NOMO-1 treated with DMSO at 0.1 percent for 48 hours (cell line): ENCODE data around the gene COL5A1.

Experiments used
- DNase-seq: peaks from one replicate; lab custom pipeline; 2025; ENCODE audit not compliant: unreplicated experiment; lab: John Stamatoyannopoulos, UW

The COL5A1 gene

DNA sequence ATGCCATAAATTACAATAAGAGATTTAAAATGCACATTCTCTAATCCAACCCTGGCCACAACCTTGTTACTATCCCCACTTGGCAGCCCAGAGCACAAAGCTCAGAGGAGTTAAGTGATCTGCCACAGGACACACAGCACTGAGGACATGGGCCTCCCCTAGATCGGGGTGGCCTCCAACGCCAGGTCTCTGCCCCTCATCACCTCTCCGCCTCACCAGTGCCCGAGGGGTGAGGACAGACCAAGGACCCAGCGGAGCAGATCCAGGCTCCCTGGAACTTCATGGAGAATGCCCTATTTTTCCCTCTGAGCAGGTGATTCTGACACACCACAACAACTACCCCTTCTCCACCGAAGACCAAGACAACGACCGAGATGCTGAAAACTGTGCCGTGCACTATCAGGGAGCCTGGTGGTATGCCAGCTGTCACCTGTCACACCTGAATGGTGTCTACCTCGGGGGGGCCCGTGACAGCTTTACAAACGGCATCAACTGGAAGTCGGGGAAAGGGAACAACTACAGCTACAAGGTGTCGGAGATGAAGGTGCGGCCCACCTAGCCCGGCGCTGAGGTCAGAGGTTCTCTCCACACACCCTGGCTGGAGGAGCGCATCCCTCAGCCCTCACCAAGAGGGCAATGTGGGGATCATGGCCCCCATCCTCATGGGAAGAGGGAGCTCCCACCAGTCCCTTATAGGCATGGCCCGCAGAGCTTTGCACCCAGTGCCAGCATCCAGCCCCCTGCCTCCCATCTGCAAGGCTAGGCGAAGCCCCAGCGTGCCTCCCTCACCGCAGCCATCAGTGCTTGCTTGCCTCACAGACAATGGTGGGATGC is 226.5 kb downstream of the COL5A1 start:
- DNase-seq = no peak

GRCh38 chr9:134868751-134869553 is 227.3 kb downstream of the COL5A1 start:
- DNase-seq = no peak

DNA sequence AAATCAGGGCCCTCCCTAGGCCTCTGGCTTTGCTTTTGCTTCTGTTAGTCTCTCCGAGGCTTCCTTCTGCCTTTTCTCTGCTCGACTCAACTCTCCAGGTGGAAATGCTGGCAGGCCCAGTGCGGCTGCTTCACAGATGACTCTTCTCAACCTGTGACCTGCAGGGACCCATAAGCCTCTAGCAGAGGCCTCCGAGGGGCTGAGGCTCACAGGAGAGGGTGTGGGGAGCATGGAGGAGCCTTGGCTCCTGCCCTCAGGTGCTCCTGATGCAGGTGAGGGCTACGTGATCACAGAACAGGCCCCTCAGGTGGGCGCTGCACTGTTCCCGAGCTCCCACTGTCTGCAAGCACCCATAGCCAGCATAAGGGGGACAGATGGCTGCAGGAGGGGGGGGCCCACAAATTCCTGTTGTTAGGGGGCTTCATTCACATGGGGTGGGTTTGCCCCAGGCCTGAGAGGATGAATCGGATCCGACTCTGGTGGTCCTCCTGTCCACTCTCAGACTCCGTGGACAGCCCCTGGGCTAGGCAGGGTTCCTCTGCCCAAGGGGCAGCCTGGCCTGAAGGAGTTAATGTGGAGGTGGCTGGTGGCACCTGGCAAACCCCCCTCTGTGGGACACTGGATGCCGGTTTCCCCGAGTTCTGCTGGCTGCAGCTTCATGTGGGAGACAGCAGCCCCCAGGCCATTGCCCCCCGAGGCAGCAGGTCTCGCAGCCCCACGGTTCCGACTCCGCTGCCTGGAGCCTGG is 228.1 kb downstream of the COL5A1 start:
- no peak for DNase-seq

DNA sequence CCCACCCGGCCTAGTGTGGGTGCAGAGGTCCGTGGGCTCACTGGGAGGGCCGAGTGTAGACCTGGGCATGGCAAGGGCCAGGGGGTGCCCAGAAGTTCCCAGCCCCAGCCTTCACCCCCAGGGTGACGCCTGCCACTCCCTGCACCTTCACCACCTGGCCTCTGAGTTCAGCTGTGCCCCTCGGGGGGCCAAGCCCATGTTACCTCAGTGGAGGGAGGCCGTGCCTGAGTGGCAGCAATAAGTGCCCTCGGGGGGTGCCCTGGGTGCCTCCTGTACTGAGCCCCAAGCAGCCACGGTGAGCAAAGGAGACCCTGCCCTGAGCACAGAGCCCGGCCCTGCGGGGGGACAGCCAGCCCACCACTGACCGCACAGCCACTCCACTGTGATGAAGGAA is 228.7 kb downstream of the COL5A1 start:
- no peak for DNase-seq

DNA sequence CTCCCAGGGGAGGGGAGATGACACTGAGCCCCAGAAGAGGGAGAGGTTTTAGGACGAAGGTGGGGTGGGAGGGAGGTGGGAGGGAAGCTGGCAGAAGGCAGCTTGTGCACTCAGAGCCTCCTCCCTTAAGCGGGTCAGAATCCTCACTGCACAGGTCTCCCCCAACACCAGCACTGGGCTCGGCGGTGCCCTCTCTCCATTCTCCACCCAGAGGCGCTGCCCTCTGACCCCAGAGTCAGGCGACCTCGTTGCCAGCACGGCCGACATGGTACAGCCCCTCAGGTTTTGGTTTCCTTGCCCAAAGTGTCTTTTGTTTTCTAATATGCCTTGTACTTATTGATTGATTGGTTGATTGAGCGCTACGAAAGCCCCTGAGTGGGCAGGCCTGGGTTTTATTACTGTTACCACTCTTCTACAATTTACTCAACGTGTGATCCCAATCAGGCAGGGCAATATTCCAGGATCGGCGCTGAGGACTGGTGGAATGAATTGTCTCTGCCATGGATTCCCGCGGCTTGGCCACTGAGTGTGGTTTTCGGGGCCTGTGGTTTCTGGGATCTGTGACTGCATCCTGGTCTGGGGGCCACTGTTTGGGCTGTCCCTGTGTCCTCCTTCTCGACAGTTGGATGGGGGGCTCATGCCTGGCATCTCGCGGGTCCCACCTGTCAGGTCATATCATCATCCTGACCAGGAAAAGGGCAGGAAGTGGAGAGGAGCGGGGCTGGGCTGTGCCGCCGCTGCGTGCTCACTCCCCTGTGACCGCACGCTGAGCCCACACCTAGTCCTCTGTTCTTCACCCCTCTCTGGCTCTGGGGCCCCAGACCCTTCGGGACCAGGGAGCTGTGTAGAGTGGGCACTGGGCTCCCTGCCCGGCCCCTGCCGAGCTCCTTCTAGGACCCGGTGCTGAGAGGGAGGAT is 229.4 kb downstream of the COL5A1 start:
- no peak for DNase-seq

GRCh38 chr9:134871697-134872340 is 230.2 kb downstream of the COL5A1 start:
- DNase-seq = no peak

DNA sequence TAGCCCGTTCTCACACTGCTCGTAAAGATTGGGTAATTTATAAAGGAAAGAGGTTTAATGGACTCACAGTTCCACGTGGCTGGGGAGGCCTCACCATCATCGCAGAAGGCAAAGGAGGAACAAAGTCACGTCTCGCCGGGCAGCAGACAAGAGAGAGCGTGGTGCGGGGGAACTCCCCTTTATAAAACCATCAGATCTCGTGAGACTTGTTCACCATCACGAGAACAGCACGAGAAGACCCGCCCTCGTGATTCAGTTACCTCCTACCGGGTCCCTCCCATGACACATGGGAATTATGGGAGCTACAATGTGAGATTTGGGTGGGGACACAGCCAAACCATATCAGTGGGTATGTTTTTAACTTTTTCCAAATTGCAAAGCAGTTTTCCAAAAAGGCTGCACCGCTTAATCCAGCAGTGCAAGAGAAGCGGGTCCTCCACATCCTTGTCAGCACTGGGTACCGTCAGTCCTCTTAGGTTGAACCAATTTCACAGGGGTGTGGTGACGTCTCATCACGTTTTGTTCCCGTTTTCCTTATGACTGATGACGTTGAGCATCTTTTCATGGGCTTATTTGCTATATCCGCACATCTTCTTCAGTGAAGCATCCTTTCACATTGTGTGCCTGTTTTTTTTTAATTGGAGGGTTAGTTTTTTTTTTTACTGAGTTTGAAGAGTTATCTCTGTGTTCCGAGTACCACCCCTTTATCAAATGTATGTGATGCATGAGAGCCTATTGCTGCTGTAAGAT is 231.1 kb downstream of the COL5A1 start:
- DNase-seq = no peak

DNA sequence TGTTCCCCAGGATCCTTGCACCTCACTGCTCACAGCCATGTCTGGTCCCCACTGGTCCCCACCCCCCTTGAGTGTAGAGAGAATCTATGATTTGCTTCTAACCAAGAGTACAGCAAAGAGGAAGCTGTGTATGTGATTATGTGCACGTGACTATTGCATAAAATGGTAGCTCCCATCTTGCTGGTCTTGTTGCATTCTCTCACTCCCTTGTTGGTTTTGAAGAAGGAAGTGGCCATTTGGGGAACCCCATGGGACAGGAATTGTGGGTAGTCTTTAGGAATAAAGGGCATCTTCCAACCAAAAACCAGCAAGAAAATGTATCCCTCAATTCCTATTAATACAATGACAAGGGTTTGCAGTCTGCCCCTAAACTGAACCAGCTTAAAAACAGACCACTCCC is 233.8 kb downstream of the COL5A1 start:
- DNase-seq = peak; percentile 42

DNA sequence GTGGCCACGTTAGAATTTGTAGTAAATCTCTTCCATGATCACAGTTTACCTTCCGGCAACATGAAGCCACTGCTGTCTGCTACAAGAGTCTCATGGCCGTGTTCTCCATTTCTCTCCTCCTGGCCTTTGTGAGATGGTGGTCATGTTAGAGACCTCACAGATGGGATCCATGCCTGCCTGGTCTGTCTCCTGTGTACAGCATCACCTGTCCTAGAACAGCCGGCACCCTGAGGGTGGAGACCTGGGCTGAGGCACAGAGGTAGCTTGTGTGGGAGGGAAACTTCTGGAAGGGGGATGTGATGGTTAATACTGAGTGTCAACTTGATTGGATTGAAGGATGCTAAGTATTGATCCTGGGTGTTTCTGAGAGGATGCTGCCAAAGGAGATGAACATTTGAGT is 235.9 kb downstream of the COL5A1 start:
- no peak for DNase-seq

DNA sequence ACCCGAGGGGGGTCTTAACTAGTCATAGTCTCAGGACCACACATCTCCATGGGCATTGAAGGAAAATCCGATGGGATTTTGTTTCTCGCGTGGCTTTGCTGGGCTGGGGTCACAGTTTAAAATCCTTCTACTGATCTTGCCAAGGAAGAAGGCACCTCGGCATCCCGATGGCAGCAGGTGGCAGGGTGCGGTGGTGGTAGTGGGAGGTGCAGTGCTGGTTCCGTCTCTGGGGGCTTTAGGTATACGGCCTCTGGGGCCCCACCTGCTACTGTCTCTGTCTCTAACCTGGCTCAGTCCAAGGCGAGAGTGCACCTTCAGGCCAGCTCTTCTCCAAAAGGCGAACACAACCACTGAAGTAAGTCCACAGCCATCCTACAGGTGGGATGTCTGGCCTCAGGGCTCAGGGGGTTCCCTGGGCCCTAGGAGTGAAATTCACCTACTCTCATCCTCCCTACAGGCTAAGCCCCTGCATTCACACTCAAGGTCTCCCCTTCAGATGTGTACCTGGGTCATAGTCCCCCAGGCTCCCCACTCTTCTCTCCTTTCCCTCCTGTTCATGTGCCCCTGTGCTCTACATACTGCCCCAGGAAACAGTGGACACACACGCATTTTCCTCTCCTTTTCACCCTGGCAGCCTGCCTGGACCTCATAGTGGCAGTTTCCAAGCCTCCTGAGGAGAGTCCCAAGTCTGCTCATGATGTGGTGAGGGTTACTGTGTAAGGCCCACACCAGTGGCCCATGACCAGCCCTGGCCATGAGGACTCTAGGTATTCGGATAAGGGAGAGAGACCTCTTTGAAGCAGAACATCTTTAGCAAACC is 238.3 kb downstream of the COL5A1 start:
- no peak for DNase-seq

GRCh38 chr9:134880484-134881312 is 239.1 kb downstream of the COL5A1 start, which contains the start of gene FCN2:
Gene FCN2, plus strand, starts transcription at chr9:134880810. Its CDS starts 12 bp downstream, at chr9:134880822.
- DNase-seq = no peak

DNA sequence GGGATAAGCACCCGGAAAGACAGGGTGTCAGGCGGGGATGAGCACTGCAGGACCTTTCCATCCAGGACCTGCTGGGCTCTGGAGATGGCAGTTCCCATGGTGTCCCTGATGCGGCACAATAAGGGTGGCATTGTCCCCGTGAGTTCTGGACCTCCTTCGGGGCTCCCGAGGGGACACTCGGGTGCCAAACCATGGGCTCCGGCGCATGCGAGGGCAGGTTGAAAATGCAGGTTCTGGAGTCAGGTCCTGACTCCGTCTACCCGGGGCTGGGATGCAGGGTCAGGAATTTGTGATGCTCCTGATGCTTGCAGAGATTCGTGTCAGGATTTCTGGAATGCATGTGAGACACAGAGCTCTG is 239.7 kb downstream of the COL5A1 start:
- no peak for DNase-seq

- DNase-seq = no peak
Observed at GRCh38 chr9:134882204-134882785, 240.7 kb downstream of the COL5A1 start.

- no peak for DNase-seq
Observed at GRCh38 chr9:134883040-134883782, 241.6 kb downstream of the COL5A1 start.

DNA sequence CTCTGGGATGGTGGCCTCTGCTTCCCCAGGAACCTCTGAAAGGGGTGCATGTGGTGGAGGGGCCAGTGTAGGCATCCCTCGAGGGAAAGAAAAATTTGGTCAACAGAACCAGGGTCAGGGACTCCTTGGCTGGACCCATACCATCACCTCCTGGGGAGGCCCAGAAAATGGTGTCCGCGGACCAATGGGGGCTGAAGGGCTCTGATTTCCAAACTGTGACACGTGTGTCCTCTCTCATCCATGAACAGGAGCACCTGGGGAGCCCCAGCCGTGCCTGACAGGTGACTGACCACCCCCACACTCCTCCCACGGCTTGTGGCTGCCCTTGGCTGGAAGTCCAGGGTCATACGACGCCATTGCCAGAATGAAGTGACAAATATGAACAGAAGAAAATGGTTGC is 242.9 kb downstream of the COL5A1 start:
- no peak for DNase-seq

DNA sequence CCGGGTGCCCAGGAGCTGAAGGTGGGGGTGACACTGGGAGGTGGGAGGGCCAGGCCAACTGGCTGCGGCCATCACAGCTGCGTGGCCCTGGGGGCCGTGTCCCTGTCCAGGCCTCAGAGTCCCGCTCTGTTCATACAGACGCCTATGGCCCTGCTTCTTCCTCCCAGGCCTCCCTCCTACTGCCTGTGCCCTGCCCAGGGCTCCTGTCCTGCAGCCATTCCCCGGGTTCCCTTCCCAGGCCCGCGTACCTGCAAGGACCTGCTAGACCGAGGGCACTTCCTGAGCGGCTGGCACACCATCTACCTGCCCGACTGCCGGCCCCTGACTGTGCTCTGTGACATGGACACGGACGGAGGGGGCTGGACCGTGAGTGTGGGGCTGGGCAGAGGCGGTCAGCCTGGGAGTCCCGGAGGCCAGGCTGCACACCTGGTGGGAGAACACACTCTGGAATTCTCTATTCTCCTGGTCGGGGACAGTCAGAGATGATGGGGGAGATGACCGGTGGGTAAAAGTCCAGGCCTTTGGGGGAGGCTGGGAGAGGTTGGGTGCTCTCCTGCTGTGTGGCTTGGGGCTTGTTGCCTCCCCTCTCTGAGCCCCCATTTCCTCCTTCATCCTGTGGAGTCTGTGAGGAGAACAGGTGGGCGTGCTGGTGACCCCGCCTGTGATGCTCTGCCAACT is 243.5 kb downstream of the COL5A1 start:
- no peak for DNase-seq
